Liver (tissue), 9 donors: Measurements from ENCODE around the gene POLR3G. TPM values are rescaled to one million over a fixed set of nuclear protein-coding genes. Genes with fewer than 3 reads are reported as not detected.

Experiments used
- DNase-seq: peaks from one replicate; pipeline ENCODE4 v3.0.0-alpha.2; 2017; ENCODE audit warnings: low spot score
- H3K27ac ChIP-seq, 2 donors: one replicate each; pipeline ENCODE4 v1.7.0; 2013; ENCODE audit warnings: inconsistent platforms in 2 of 2, low read length in 2 of 2, control low read depth in 1 of 2, low read depth in 1 of 2, mild to moderate bottlenecking in 1 of 2
- H3K27me3 ChIP-seq, 4 donors: one replicate each; pipeline versions ENCODE4 v1.6.1 to v1.7.0; 2013; ENCODE audit warnings: low read length in 3 of 4, inconsistent platforms in 1 of 4, mild to moderate bottlenecking in 1 of 4, moderate library complexity in 1 of 4; ENCODE audit not compliant: control insufficient read depth in 4 of 4, insufficient read depth in 4 of 4
- H3K36me3 ChIP-seq, 4 donors: one replicate each; pipeline versions ENCODE4 v1.6.1 to v1.7.0; 2013; ENCODE audit warnings: low read length in 3 of 4, mild to moderate bottlenecking in 3 of 4, low read depth in 1 of 4, moderate library complexity in 1 of 4; ENCODE audit not compliant: control insufficient read depth in 4 of 4, insufficient read depth in 3 of 4
- H3K4me1 ChIP-seq, 4 donors: one replicate each; pipeline versions ENCODE4 v1.6.1 to v1.7.0; 2013; ENCODE audit warnings: low read length in 3 of 4, mild to moderate bottlenecking in 3 of 4, moderate library complexity in 1 of 4; ENCODE audit not compliant: control insufficient read depth in 4 of 4, insufficient read depth in 4 of 4
- H3K4me3 ChIP-seq, 3 donors: one replicate each; pipeline versions ENCODE4 v1.6.1 to v1.7.0; 2013; ENCODE audit warnings: low read length in 3 of 3, control low read depth in 1 of 3, low read depth in 1 of 3, mild to moderate bottlenecking in 1 of 3
- H3K9ac ChIP-seq, 2 donors: one replicate each; pipeline ENCODE4 v1.7.0; 2013; ENCODE audit warnings: low read length in 2 of 2, mild to moderate bottlenecking in 2 of 2, moderate library complexity in 2 of 2, control low read depth in 1 of 2, low read depth in 1 of 2
- H3K9me3 ChIP-seq, 4 donors: one replicate each; pipeline versions ENCODE4 v1.6.1 to v1.7.0; 2013; ENCODE audit warnings: low read length in 3 of 4; ENCODE audit not compliant: control insufficient read depth in 4 of 4
- ATF3 ChIP-seq: IDR thresholded peaks from 2 replicates; pipeline ENCODE4 v1.6.1; 2016; ENCODE audit warnings: antibody characterized with exemption
- CTCF ChIP-seq: fragments of 150-350 bp; IDR thresholded peaks from 2 replicates; pipeline ENCODE4 v1.5.1; 2017; ENCODE audit warnings: improper control_type of control experiment, low read depth, low read length; ENCODE audit not compliant: missing input control
- EGR1 ChIP-seq, 2 donors: IDR thresholded peaks; 2 replicates each; pipeline ENCODE4 v1.6.1; 2016 to 2018; ENCODE audit warnings: antibody characterized with exemption in 2 of 2, low read depth in 2 of 2
- FOXA1 ChIP-seq: IDR thresholded peaks from 2 replicates; pipeline ENCODE4 v1.6.1; 2016; ENCODE audit warnings: antibody characterized with exemption
- FOXA2 ChIP-seq: IDR thresholded peaks from 2 replicates; pipeline ENCODE4 v1.6.1; 2016; ENCODE audit warnings: antibody characterized with exemption
- GABPA ChIP-seq, 2 donors: IDR thresholded peaks in 1 of 2; conservative IDR thresholded peaks in 1 of 2; 2 replicates each; pipeline ENCODE4 v1.6.1; 2016; ENCODE audit warnings: antibody characterized with exemption in 2 of 2, mild to moderate bottlenecking in 1 of 2, moderate library complexity in 1 of 2
- HNF4A ChIP-seq, 2 donors: conservative IDR thresholded peaks; 2 replicates each; pipeline ENCODE4 v1.6.1; 2016; ENCODE audit warnings: antibody characterized with exemption in 2 of 2, mild to moderate bottlenecking in 2 of 2
- HNF4G ChIP-seq: IDR thresholded peaks from 2 replicates; pipeline ENCODE4 v1.6.1; 2016; ENCODE audit warnings: antibody characterized with exemption
- JUND ChIP-seq, 2 donors: IDR thresholded peaks; 2 replicates each; pipeline ENCODE4 v1.6.1; 2016; ENCODE audit warnings: antibody characterized with exemption in 2 of 2
- MAX ChIP-seq: IDR thresholded peaks from 2 replicates; pipeline ENCODE4 v1.6.1; 2016; ENCODE audit warnings: antibody characterized with exemption
- NR2F2 ChIP-seq: IDR thresholded peaks from 2 replicates; pipeline ENCODE4 v1.6.1; 2016; ENCODE audit warnings: antibody characterized with exemption
- RAD21 ChIP-seq, 2 donors: IDR thresholded peaks; 2 replicates each; pipeline ENCODE4 v1.6.1; 2016; ENCODE audit warnings: antibody characterized with exemption in 2 of 2, mild to moderate bottlenecking in 2 of 2
- REST ChIP-seq: IDR thresholded peaks from 2 replicates; pipeline ENCODE4 v1.6.1; 2016; ENCODE audit warnings: antibody characterized with exemption, mild to moderate bottlenecking
- RXRA ChIP-seq, 2 donors: IDR thresholded peaks; 2 replicates each; pipeline ENCODE4 v1.6.1; 2017 to 2018; ENCODE audit warnings: antibody characterized with exemption in 2 of 2, mild to moderate bottlenecking in 1 of 2
- SP1 ChIP-seq: IDR thresholded peaks from 2 replicates; pipeline ENCODE4 v1.6.1; 2018; ENCODE audit warnings: antibody characterized with exemption, mild to moderate bottlenecking
- TAF1 ChIP-seq: conservative IDR thresholded peaks from 2 replicates; pipeline ENCODE4 v1.6.1; 2016; ENCODE audit warnings: antibody characterized with exemption, mild to moderate bottlenecking
- YY1 ChIP-seq: IDR thresholded peaks from 2 replicates; pipeline ENCODE4 v1.6.1; 2016; ENCODE audit warnings: antibody characterized with exemption, mild to moderate bottlenecking
- WGBS: extraction: QIAGEN DNeasy Blood & Tissue Kit; methylation state at CpG from one replicate; pipeline ENCODE4 v1.1.7; 2013; 5-methylcytosine and 5-hydroxymethylcytosine counted together
- polyA plus RNA-seq, 2 donors: library from polyadenylated mRNA; stranded (reverse) in 1 of 2; unstranded in 1 of 2; fragments of 200-250 nt in 1 of 2; fragments of >200 nt in 1 of 2; fragmentation: Nextera tagmentation in 1 of 2; extraction: Ambion mirVana in 1 of 2; gene quantifications; one replicate each; pipeline versions ENCODE4 v1.2.1 to v1.2.3, GENCODE V29; 2013 to 2015
- total RNA-seq, 2 donors: library from RNA; depleted of rRNA; stranded (reverse); fragments of >200 nt; gene quantifications; one replicate each; pipeline ENCODE4 v1.2.3, GENCODE V29; 2014
- TF ChIP-seq, protein P1 (sequence below): IDR thresholded peaks from 2 replicates; pipeline ENCODE4 v1.6.1; 2016; ENCODE audit warnings: antibody characterized with exemption
- donor health status: healthy.
- donor health status: healthy.
- donor health status: healthy.
- donor health status: healthy.
- donor health status: healthy.

POLR3G gene
- total RNA-seq (1 to 10 TPM in 1 of 2 donors, under 1 TPM in 1; 0.75 to 1.2 TPM), polyA plus RNA-seq (1 to 10 TPM; 1.2 to 2.8 TPM)

DNA sequence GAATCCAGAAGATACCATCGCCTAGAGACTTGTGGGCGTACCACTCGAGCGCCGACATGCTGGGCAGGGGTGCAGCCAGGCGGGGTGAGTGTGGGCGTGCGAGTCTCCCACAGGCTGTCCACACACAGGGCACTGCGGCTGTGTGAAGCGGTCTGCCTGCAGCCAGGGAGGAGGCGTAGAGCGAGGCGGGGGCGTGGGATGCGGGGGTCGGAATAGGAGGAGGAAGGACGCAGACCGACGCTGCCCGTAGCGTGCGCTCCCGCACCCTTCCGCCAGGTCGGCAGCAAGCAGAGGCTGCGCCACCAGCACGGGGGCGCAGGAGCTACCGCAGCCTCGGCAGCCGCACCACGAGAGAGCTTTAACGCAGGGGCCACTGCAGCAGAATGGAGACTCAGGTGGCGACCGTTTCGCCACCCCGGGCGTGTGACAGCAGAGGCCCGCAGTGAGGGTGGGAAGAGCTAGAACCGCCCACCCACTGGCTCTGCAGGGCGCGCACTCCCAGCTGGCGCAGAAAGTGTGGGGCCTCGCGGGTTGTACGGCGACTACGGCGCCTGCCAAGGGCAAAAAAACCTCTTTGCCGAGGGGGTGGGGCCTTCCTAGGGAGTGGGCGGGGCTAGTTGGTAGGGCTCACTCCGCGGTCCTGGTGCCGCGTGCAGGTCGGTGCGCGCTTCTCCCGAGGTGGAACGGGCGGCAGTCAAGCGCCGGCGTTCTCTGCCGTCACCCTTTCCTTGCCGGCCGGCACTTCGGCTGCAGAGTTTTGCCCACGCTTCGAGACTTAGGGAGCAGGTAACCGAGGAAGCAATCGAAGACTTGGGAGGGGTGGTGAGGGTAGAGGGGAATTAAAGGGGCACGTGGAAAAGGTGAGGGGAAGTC lies at the start of gene POLR3G, which contains the start of gene MBLAC2:
POLR3G (plus strand) TSS at position 630 of the 873 bp plus-strand sequence. CDS start 10,704 bp downstream, outside the sequence.
MBLAC2 (minus strand) TSS at position 537 of the 873 bp plus-strand sequence; CDS start at position 58, 479 bp downstream.
- no peaks in the 10 kb centered on the region for H3K27me3 ChIP-seq
- H3K27ac ChIP-seq, result peak within 1 kb of the TSS; percentile 80 to 95
- TF ChIP-seq TAF1, result peak; percentile 82
- TF ChIP-seq NR2F2, result no peak
- peak; percentile 87 for TF ChIP-seq MAX
- TF ChIP-seq GABPA (IDR thresholded peaks at IDR 0.05 in 1 of 2, conservative IDR thresholded peaks at IDR 0.05 in 1 of 2), result peak in 1 of 2 donors; percentile 55
- peak; percentile 35 for TF ChIP-seq CTCF
- TF ChIP-seq HNF4G, result no peak
- no peak for TF ChIP-seq JUND (IDR thresholded peaks at IDR 0.05)
- TF ChIP-seq RXRA (IDR thresholded peaks at IDR 0.05), result peak; percentile 26 to 58
- TF ChIP-seq RAD21 (IDR thresholded peaks at IDR 0.05), result peak; percentile 34 to 37
- peak; percentile 60 for TF ChIP-seq SP1
- no peak for TF ChIP-seq FOXA2
- no peak for TF ChIP-seq ATF3
- peak; percentile 84 for TF ChIP-seq REST
- peak; percentile 85 for TF ChIP-seq YY1
- TF ChIP-seq EGR1 (IDR thresholded peaks at IDR 0.05; ENCODE audit: low read depth in 2 of 2), result peak; percentile 65 to 82
- TF ChIP-seq FOXA1, result peak; percentile 69
- TF ChIP-seq HNF4A (conservative IDR thresholded peaks at IDR 0.05), result peak in 1 of 2 donors; percentile 48
- TF ChIP-seq, protein P1, sequence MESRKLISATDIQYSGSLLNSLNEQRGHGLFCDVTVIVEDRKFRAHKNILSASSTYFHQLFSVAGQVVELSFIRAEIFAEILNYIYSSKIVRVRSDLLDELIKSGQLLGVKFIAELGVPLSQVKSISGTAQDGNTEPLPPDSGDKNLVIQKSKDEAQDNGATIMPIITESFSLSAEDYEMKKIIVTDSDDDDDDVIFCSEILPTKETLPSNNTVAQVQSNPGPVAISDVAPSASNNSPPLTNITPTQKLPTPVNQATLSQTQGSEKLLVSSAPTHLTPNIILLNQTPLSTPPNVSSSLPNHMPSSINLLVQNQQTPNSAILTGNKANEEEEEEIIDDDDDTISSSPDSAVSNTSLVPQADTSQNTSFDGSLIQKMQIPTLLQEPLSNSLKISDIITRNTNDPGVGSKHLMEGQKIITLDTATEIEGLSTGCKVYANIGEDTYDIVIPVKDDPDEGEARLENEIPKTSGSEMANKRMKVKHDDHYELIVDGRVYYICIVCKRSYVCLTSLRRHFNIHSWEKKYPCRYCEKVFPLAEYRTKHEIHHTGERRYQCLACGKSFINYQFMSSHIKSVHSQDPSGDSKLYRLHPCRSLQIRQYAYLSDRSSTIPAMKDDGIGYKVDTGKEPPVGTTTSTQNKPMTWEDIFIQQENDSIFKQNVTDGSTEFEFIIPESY, result peak; percentile 97
- H3K4me3 ChIP-seq, result peak within 1 kb of the TSS; percentile 59 to 98 (median 76)
- H3K4me1 ChIP-seq, result peaks cover 0 to 31% (median 16%) of the 10 kb centered on the region in 4 donors
- H3K36me3 ChIP-seq, result no peaks in the 10 kb centered on the region
- WGBS, result under 1% methylated on average over 73 of the region's 73 CpGs
- no peaks in the 10 kb centered on the region for H3K9me3 ChIP-seq
- peak; percentile 96 for DNase-seq
- peak within 1 kb of the TSS; percentile 63 to 72 for H3K9ac ChIP-seq
